GM23338 (cell line): ENCODE measurements around the gene KRT38.

Source experiments
- CTCF ChIP-seq, 2 experiments: fragments of 200-600 bp in 1 of 2; sonication (generic) in 1 of 2; conservative IDR thresholded peaks; 2 replicates each; pipeline versions ENCODE4 v1.5.1 to v1.6.1; 2016 to 2017; ENCODE audit warnings: antibody characterized with exemption in 2 of 2, low read depth in 2 of 2, mild to moderate bottlenecking in 2 of 2, moderate library complexity in 1 of 2
- JUNB ChIP-seq: IDR thresholded peaks from one replicate; pipeline ENCODE4 v1.6.1; 2016; ENCODE audit warnings: antibody characterized with exemption; ENCODE audit not compliant: unreplicated experiment
- POLR2AphosphoS5 ChIP-seq: IDR thresholded peaks from 2 replicates; pipeline ENCODE4 v1.6.1; 2016; ENCODE audit warnings: antibody characterized with exemption, low read depth
- STAT1 ChIP-seq: IDR thresholded peaks from one replicate; pipeline ENCODE4 v1.6.1; 2016; ENCODE audit warnings: antibody characterized with exemption; ENCODE audit not compliant: unreplicated experiment
- ZNF331 ChIP-seq: fragments of 250-450 bp; sonication (Bioruptor Pico); IDR thresholded peaks from 2 replicates; pipeline ENCODE4 v1.5.0; 2020; ENCODE audit warnings: low read depth, mild to moderate bottlenecking, moderate library complexity
- TF ChIP-seq, protein P1 (sequence below): IDR thresholded peaks from one replicate; pipeline ENCODE4 v1.6.1; 2018; ENCODE audit warnings: antibody characterized with exemption; ENCODE audit not compliant: unreplicated experiment

DNA sequence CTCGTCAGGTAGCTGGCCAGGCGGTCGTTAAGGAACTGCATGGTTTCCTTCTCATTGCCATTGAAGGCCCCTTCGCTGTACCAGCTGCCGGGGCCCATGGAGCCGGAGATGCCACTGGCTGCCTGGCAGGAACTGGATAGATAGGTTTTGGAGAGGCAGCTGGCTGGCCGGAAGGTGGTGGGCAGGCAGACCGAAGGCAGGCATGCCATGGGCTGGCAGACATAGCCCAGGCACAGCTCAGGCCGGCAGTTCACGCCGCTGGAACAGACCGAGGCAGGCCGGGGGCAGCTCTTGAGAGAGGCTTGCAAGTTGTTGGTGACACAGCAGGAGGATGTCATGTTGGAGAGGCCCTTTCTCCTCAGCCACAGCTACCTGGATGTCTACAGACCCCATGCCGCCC, 26.2 kb upstream of the KRT38 start, which contains the start of gene KRT32:
- TF ChIP-seq CTCF (conservative IDR thresholded peaks at IDR 0.05; ENCODE audit: low read depth in 2 of 2) = no peak
- TF ChIP-seq, protein P1, sequence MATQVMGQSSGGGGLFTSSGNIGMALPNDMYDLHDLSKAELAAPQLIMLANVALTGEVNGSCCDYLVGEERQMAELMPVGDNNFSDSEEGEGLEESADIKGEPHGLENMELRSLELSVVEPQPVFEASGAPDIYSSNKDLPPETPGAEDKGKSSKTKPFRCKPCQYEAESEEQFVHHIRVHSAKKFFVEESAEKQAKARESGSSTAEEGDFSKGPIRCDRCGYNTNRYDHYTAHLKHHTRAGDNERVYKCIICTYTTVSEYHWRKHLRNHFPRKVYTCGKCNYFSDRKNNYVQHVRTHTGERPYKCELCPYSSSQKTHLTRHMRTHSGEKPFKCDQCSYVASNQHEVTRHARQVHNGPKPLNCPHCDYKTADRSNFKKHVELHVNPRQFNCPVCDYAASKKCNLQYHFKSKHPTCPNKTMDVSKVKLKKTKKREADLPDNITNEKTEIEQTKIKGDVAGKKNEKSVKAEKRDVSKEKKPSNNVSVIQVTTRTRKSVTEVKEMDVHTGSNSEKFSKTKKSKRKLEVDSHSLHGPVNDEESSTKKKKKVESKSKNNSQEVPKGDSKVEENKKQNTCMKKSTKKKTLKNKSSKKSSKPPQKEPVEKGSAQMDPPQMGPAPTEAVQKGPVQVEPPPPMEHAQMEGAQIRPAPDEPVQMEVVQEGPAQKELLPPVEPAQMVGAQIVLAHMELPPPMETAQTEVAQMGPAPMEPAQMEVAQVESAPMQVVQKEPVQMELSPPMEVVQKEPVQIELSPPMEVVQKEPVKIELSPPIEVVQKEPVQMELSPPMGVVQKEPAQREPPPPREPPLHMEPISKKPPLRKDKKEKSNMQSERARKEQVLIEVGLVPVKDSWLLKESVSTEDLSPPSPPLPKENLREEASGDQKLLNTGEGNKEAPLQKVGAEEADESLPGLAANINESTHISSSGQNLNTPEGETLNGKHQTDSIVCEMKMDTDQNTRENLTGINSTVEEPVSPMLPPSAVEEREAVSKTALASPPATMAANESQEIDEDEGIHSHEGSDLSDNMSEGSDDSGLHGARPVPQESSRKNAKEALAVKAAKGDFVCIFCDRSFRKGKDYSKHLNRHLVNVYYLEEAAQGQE = no peak
- TF ChIP-seq POLR2AphosphoS5 = no peak
- TF ChIP-seq ZNF331 (CRISPR knock-in tag) = no peak
- TF ChIP-seq STAT1 = no peak
- no peak for TF ChIP-seq JUNB
